ENCODE data around the gene KIAA1549. TPM values are rescaled to one million over a fixed set of nuclear protein-coding genes. Genes with fewer than 3 reads are reported as not detected.
"Not testable (repeated sequence)": the region's sequence is repeated elsewhere in the genome, so short reads cannot be mapped to it uniquely, and the experiment has no call there.

Gene KIAA1549
- 2.1 TPM for total RNA-seq
- long read RNA-seq, partial matches to known transcripts = 1 of 2 reads
- long read RNA-seq, other reads (novel, unspliced or antisense) = 1 of 2 reads

DNA sequence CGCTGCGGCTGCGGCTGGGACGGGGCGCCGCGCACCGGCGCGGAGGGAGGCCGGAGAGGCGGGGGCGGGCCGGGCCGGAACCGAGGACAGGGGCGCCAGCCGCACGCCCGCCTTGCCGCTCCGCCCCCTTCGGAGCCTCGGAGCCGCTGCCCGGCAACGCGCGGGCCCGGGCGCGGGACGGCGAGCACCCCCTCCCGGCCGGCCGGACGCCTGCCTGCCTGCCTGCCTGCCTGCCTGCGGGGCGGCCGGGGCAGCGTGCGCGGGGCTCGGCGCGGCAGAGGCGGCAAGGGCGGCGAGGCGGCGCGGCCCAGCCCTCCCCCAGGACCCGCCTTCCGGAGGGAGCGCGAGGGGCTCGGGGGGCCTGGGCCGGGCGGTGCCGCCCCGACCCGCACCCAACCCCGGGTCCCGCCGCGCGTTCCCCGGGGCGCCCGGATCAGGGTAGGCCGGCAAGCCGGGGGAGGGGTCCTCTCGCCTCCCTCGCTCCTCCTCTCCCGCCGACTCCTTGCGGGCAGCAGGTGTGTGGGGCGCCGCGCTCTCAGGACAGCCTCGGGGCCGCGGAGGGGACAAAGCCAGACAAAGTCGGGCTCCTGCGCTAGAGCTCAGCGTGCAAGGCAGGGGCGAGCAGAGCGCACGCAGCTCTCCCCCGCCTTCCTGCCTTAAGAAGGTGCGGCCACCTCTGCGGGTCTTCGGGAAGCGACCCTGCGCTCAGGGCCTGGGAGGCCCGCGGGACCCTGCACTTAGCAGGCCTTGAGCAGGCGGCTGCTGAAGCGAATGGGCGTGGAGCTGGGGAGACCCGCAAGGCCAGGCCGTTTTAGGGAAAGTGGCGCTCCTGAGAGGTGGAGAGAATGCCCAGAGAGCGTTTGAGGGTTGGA, at the start of gene KIAA1549:
Gene KIAA1549, minus strand, starts transcription at position 58 of the 872 bp plus-strand sequence. CDS start 120 bp downstream, outside the sequence.
- DNase-seq (peak; percentile 74), ATAC-seq (ENCODE audit: poor library complexity) (peak; percentile 96)
- intact Hi-C loops (cut with DNase I) = loop anchor here (5.0 kb wide), 1 partner anchor 94 kb away; no protein-coding TSS in a partner anchor

DNA sequence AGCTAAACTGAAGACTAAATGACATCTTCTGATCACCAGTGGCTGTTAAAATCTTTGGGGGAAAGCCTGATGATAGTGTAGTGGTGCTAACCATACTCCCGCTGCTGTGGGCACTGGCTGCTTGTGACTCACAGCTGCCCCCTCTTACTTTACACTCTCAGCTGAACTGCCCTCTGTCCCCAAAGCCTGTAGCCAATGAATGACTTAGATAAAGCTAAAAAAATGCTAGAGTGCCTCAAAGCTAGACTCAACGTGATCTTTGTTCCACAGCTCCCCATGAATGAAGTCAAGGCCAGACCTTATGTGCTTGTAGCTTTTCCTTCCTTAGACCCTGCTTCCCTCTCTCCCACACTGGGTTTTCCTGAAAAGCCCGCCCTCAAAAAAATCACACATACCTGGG, 48.2 kb upstream of the KIAA1549 start:
- no peak for ATAC-seq (ENCODE audit: poor library complexity)
- intact Hi-C loops (cut with DNase I) = loop anchor here (5.0 kb wide), 1 partner anchor 33 kb away; no protein-coding TSS in a partner anchor
- no peak for DNase-seq

DNA sequence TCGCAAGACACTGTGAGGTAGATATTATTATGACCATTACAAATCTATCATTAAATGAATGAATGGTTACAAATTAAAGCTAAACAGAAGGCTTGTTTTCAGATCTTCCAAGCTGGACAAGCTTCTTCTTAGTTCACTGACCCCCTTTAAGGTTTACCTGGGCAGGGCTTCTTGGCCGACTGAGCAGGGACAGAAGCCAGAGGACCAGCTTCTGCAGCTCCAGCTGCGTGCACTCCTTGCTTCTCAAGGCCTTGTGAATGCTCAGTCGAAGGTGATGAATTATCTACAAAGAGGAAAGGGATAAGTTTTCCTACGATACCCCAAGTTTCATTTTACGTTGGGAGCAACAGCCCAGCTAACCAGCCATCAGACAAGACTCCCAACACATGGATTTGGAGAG, 45.4 kb upstream of the KIAA1549 start:
- intact Hi-C loops (cut with DNase I) = loop anchor here (5.0 kb wide), 1 partner anchor 36 kb away; no protein-coding TSS in a partner anchor
- ATAC-seq (ENCODE audit: poor library complexity) = no peak

DNA sequence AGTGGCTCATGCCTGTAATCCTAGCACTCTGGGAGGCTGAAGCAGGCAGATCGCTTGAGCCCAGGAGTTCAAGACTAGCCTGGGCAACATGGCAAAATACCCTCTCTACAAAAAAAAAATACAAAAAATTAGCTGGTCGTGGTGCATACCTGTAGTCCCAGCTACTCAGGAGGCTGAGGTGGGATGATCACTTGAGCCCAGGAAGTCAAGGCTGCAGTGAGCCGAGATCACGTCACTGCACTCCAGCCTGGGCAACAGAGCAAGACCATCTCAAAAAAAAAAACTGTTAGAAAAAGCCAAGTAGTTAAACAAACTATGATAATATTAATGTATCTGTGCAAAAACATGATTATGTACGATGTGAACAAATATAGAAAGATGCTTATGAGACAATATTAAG, 44.7 kb upstream of the KIAA1549 start:
- ATAC-seq (ENCODE audit: poor library complexity); DNase-seq: not testable (repeated sequence)
- intact Hi-C loops (cut with DNase I) = loop anchor here (5.0 kb wide), 1 partner anchor 36 kb away; no protein-coding TSS in a partner anchor

More for the DNA sequence above, 45.4 kb upstream of the KIAA1549 start:
- DNase-seq = no peak

DNA sequence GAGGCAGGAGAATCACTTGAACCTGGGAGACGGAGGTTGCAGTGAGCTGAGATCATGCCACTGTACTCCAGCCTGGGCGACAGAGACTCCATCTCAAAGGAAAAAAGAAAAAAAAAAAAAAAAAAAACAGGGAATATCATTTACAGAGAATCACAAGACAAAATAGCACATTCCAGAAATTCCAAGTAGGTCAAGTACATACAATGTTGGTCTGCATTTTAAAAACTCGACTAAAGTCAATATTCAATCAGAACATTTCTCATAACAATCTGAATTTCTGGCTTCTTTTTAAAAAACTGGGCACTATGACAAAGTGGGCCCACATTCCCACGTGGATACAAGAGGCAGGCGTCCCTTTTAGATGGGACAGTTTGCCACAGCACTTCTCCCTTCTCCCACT, 41.9 kb upstream of the KIAA1549 start:
- DNase-seq (no peak), ATAC-seq (ENCODE audit: poor library complexity) (no peak)
- intact Hi-C loops (cut with DNase I) = loop anchor here (5.0 kb wide), 1 partner anchor 54 kb away; no protein-coding TSS in a partner anchor

DNA sequence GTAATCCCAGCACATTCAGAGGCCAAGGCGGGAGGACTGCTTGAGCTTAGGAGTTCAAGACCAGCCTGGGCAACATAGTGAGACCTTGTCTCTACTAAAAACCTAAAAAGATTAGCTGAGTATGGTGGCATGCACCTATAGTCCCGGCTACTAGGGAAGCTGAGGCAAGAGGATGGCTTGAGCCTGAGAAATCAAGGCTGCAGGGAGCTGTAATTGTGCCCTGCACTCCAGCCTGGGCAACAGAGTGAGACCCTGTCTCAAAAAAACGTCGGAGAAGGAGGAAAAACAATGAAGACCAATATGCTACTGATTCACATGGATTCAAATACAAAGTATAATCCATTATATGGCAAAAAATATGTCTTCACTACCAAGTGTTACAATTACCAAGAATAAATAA, 41.1 kb upstream of the KIAA1549 start:
- no peak for ATAC-seq (ENCODE audit: poor library complexity)

DNA sequence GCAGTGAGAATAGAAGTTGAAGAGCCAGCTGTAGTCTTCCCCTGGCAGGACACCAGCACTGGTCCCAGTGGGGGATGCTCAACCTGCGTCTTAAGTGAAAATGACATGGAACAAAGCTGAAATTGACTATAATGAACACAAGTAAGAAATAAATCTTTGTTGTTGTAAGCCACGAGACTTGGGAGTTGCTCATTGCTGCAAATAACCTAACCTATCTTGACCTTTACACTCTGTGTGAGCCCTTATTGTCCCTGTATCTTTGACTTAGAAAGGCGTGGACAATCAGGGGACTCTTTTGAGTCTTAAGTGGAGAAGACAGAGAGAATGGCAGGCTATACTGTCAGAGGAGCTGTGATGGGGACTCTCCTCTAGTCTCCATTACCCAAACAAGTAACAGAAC, 37.7 kb upstream of the KIAA1549 start:
- intact Hi-C loops (cut with DNase I) = no loop called here
- ATAC-seq (ENCODE audit: poor library complexity) (no peak), DNase-seq (no peak)

More for the DNA sequence above, 41.1 kb upstream of the KIAA1549 start:
- intact Hi-C loops (cut with DNase I) = loop anchor here (5.0 kb wide), 1 partner anchor 55 kb away; no protein-coding TSS in a partner anchor
- DNase-seq = no peak

DNA sequence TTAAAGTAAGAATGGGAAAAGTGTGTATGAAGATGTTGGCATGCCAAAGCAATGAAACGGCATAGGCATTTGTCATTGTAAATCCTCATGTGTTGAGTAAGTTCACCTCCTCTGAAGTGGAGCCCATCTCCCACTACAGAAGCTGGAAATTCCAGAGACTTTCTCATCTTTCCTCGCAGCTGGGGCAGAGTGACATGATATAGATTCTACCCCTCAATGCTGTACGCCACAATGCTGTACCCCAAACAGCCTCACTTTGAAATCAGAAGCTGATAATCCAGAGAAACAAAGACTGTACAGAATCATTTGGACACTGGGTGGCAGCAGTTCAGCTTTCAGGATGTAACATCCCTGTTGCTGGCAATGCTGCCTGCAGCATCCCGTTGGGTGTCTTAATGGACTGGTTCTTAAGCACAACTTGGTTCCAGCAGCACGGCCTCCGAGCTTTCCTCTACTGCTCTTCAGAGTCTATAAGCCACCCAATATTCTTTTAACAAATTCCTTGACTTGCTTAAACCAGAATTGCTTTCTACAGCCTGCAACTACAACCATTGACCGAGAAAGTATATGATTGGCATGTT, 35.8 kb upstream of the KIAA1549 start:
- intact Hi-C loops (cut with DNase I) = no loop called here
- peak; percentile 87 for ATAC-seq (ENCODE audit: poor library complexity)
- peak; percentile 51 for DNase-seq

DNA sequence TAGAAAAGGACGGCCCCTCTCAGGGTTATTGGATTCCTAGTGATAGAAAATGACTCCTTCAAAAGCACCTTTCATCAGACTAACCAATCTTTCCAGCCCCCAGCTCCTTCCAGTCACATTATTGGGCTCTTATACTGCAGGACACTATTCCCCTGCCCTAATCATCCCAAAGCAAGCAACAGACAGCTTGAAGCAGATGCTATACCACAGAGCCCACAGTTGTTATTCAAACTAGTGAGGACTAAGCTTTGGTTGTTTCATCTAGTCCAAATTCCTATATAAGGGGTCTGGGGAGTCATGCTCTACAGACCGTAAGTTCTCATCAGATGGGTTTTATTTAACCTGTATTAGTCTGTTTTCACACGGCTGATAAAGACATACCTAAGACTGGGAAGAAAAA, 30.2 kb upstream of the KIAA1549 start:
- intact Hi-C loops (cut with DNase I) = no loop called here
- DNase-seq (no peak), ATAC-seq (ENCODE audit: poor library complexity) (no peak)

DNA sequence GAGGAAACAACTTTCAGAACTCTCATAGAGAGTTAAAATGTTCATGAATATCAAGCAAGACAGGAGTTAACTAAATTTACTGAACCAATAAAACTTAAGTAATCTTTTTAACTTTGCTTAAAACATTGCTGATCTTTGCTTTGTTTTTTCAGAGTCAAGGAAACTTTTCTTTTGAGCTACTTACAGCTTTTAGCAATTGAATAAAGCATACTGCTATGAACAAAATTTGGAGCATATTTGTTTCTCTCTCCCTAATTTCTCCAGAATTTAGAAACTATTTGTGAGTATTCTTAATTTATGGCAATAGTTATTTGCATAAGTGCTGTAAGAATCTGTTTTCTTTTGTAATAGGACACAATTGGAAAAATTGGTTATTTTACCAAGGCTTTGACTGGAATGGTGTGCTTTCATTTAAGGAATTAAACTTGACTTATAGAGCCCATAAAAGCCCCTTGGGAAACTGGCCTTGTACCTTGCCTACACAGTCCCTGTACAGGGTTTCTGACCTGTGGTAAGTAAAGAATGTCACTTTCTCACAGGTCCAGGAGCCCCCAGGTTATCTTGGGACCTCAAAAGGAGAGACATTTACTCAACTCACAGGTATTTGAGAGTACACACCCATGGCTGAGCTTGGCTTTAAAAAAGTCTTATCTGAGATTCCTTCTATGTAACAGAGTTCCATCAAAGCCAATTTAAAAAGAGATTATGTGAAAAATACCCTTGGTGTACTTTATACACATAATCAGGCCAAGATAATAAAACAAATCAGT, 23.3 kb upstream of the KIAA1549 start:
- DNase-seq (no peak), ATAC-seq (ENCODE audit: poor library complexity) (no peak)
- intact Hi-C loops (cut with DNase I) = no loop called here

DNA sequence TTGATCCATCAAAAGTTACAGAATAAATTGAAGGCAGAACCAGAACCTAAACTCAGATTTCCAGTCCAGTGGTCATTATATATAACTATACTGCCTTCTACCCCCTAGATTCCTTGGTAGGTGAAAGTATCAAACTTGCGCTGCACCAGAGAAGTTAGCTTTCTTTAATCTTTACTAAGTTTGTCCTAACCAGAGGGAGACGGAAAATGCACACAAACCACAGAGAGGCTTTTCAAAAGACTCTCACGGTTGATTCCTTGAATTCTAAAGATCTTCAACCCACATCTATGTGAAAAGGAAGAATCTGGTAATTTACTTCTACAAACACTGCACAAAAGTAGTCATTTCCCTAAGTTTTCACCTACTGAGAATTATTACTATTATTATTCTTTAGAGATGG, 18.2 kb upstream of the KIAA1549 start:
- DNase-seq (no peak), ATAC-seq (ENCODE audit: poor library complexity) (no peak)
- intact Hi-C loops (cut with DNase I) = no loop called here

DNA sequence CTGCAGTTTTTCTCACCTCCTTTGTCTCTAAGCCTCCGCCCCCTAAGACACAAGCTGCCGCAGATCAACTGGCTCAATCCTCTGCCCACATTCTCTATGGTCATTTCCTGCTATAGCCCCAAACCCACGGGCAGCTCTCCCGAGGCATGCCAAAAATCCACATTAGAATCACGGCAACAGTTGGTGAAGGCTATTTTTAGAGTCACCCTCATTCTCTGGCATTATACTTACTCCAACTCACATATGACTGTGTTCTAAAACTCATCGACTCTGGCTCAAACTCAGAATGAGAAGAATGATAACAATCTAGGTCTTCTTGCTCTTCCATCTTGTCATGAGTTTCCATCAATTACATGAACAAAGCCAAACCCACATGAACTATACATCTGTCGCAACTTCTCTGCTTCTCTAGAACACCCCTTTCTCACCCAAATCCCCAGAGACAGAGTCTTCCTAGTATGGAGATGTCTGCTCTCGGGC, 10.9 kb upstream of the KIAA1549 start:
- intact Hi-C loops (cut with DNase I) = no loop called here

DNA sequence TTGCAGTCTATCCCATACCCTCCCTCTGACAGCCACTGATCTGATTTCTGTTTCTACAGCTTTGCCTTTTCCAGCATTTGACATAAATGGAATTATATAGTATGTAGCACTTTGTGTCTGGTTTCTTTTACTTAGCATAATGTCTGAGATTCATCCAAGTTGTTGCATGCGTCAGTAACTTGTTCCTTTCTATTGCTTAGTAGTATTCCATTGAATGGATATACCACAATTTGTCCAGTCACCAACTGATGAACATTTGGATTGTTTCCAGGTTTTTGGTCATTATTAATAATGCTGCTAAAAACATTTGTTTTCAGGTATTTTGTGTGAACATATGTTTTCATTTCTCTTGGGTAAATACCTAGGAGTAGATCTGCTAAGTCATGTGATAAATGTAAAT, 6.5 kb upstream of the KIAA1549 start:
- ATAC-seq (ENCODE audit: poor library complexity) (no peak), DNase-seq (no peak)

More for the DNA sequence above, 10.9 kb upstream of the KIAA1549 start:
- DNase-seq = no peak
- peak; percentile 55 for ATAC-seq (ENCODE audit: poor library complexity)

DNA sequence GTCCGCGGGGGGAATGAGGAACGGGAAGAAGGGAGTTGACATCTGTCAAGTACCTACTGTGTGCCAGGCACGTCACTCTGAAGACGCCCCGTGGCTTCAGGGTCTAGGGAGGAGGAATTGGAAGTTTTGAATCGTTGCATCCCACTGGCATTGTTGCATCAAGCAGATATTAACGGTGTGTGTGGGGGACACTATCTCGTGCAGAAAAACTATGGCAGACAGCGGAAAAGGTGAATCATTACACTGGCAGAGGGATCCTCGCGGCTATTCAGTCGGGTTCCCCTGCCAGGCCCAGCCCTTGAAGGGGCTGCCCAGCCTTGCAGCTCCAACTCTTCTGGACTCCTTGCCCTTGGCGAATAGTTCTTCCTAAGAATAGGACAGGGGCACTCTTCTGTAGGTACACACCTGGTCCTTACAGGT, 1.0 kb upstream of the KIAA1549 start:
- intact Hi-C loops (cut with DNase I) = loop anchor here (5.0 kb wide), 1 partner anchor 95 kb away; no protein-coding TSS in a partner anchor
- DNase-seq (no peak), ATAC-seq (ENCODE audit: poor library complexity) (no peak)

More for the DNA sequence above, 6.5 kb upstream of the KIAA1549 start:
- intact Hi-C loops (cut with DNase I) = no loop called here

DNA sequence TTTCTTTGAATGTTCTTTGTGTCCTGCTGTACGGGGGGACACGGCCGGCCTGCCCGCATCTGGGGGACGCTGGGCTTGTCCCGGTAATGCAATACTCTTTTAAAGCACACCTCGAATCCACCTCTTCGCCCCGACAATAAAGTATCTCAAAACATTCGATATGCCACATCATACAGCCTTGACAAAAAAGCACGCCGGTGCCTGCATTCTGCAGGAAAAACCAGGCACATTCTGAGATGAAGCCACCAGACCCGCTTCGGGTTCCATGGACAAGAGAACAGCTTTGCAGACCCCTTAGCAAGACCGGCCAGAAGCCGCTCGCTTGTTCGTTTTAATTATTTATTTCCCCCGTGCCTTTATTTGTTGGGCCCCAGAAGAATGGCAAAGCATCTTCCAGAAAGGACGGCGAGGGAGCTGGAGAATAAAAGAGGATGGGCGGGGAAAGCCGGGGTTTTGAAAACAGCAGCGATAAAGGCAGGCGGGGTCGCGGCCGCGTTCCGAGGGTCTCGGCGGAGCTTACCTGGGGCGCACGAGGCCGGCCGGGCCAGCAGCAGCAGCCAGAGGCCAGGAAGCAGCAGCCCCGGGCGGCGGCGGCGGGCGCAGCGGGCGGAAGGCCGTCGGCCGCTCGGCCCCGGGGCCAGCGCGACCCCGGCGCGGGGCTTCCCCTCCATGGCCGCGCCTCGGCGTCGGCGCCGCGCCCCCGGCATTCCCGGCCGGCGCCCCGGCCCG, 462 bp downstream of the KIAA1549 start:
- ATAC-seq (ENCODE audit: poor library complexity) (peak; percentile 24), DNase-seq (peak; percentile 45)
- intact Hi-C loops (cut with DNase I) = loop anchor here (5.0 kb wide), 1 partner anchor 93 kb away; no protein-coding TSS in a partner anchor

DNA sequence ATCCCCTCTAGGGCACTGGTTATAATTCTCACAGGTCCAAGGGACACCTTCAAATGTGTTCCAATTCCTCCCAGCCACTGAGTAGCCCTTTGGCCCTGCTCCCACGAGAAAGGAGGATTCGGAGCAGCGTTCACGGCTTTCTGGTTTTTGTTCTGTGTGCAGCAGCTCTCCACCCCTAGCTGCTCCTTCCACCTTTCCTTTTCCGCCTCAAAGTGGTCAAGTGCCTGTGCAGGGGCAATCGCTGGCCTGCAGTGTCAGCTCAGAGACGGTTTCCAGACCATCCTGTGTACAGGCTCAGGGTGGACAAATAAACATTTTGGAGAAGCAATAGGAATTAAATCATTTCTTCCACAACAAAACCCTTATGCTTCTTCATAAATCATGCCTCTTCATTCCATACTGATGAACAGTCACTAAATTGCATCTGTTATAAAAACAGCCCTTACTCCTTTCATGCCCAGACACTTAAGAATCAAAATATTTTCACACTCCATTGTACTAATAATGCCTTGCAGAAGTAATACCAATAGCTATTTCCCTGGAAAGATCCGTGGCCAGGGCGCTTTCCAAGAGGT, 1.1 kb downstream of the KIAA1549 start:
- DNase-seq (no peak), ATAC-seq (ENCODE audit: poor library complexity) (no peak)
- intact Hi-C loops (cut with DNase I) = loop anchor here (5.0 kb wide), 1 partner anchor 93 kb away; no protein-coding TSS in a partner anchor

DNA sequence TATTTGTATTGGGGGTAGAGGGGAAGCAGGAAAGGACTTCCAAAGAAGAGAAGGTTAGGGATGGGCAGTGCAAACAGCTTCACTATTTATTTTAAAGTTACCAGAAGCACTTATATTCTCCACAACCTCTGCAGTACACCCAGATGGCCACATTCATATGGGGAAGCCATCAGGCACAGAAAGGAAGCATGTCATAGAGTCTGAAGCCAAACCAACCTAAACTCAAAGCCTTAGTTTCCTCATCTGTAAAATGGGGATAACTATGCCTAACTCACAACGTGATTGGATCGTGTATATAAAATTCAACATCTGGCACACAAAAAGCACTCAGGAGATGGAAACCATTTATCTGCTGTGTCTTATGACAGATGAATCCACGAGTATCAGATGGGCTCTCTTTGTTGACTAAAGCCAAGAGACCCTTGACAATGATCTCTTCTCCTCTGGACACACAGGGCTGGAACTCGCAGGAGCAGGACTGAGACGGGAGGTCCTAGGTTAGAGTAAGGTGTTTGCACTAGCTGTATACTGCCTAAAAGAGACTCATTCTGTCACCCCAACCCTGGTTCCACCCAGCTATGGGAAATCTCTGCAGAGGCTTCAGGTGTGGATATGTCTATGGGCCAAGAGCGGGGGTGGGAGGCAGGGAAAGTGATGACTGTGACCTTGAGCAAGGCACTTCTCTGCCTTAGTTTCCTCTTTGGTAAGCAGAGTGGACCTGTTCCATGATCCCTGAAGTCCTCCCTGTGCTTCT, 1.8 kb downstream of the KIAA1549 start:
- ATAC-seq (ENCODE audit: poor library complexity) (no peak), DNase-seq (no peak)
- intact Hi-C loops (cut with DNase I) = no loop called here

All from Right ventricle myocardium superior (tissue), 1 donor.